CD4-positive, alpha-beta T cell treated with Interleukin-1 beta for 1 hour (primary cell): Measurements from ENCODE around the gene ZCCHC9.
"Not testable (repeated sequence)": the region's sequence is repeated elsewhere in the genome, so short reads cannot be mapped to it uniquely, and the experiment has no call there.

Experiments
- DNase-seq, 2 donors: peaks; one replicate each; pipeline ENCODE4 v3.0.0-alpha.2; 2020 to 2022

ZCCHC9 gene, protein sequence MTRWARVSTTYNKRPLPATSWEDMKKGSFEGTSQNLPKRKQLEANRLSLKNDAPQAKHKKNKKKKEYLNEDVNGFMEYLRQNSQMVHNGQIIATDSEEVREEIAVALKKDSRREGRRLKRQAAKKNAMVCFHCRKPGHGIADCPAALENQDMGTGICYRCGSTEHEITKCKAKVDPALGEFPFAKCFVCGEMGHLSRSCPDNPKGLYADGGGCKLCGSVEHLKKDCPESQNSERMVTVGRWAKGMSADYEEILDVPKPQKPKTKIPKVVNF

DNA sequence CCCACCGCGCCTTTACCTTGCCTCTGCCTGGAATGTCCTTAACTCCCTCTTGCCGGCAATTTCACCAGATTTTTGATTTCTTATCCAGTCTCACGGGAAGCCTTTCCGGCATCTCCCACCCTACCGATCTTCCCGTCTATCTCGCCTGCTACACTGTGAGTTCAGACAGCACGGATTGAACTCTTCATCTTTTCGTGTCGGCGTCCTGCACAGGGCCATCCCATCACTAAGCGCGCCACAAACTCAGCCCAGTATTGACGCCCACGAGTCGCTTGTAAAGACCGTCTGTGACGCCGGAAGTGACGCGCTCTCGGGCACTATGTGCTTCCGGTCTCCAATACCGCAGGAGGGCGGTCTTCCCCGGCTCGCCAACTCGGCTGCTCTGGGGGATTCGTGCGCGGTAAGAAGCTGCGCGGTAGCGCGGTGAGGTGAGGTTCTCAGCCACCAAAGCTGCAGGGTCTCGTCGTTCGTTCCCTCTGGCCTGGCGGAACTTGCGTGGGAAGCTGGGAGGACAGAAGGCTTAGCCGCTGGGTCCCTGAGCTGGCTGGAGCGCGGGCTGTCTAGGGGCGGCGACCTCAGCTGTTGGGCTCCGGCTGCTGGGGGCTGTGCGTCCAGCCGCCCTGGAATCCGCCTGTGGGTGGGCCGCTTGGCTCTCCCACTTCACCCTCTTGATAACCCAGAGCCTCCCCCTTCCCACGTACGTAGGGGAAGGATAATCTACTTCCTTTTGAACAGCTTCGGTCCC, at the start of gene ZCCHC9:
TSS of gene ZCCHC9 (plus strand) at position 317 of the 745 bp plus-strand sequence. CDS start 3,171 bp downstream, outside the sequence.
- peak; percentile 93 to 95 for DNase-seq

DNA sequence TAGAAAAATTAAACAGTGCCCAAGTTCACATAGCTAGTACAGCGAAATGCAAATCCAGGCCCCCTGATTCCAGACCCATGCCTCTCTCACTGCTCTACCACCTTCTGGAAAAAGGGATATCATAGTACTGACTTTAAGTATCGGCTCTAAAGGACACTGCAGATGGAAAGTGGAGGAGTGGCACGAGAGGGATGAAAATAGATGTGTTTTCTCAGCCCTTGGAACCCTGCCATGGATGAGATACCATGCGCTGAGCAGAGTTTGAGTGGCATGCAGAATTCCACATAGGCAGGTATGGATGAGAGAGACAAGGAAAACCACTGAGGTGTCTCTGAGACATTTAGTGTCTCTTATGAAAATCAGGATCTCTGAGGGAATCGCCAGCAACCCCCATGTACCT, 49.5 kb upstream of the ZCCHC9 start:
- DNase-seq = no peak

DNA sequence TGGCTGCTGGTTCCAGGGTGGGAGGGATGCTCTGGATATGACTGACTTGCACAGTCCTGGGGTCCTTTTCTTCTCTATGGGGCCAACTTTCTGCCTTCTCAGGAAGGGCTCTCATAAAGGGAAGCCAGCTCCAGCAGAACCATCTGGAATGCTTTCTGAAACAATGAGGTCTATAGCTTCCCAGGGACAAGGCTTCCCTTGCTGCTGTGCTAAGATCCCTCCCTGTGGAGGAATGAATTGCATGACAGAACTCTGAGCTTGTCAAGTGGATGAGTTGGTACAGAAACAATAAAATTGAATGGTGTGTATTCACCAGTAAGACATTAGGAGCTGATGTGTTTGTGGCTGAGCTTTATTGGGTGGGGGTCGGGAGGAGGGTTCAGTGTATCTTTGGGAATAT, 48.5 kb upstream of the ZCCHC9 start:
- DNase-seq = no peak

DNA sequence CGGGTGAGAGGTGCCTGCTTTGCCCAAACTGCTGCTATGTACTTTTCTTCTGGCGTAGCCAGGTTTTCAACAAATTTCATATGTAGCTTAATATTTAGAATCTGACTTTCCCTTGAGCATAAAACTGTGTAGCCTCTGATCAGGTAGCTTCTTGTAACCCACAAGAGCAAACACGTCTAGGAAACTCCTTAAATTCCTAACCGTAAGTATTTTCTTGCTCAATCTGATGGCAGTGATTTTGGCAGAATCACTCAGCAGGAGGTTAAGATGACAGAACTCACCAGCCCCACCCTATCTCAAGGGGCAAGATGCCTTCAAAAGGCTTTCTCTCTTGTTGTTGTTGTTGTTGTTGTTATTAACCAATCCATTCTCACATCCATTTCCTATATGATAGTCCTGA, 47.5 kb upstream of the ZCCHC9 start:
- DNase-seq = no peak

DNA sequence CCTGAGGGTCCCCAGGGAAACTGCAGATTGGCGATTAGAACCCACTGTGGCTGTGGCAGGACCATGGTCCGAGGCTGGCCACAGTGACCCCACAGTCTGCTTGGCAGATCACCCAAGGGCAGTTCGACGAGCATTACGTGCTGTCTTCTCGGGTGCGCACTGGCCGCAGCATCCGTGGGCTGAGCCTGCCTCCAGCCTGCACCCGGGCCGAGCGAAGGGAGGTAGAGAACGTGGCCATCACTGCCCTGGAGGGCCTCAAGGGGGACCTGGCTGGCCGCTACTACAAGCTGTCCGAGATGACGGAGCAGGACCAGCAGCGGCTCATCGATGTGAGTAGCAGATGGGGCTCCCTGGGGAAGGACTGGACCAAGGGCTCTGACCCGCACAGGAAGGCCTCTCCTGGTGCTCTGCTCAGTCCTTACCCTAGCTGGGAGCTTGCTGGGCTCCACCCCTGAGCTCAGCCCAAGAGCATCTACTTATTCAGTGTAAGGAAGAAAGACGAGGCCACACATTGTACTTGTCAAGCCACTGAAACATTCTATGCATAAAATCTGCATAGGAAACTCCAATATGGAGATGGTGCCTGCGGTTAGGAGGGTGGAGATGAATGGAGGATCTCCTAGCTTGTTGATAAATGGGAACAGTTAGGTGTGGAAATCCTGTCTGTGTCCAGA, 46.4 kb upstream of the ZCCHC9 start:
- no peak for DNase-seq

DNA sequence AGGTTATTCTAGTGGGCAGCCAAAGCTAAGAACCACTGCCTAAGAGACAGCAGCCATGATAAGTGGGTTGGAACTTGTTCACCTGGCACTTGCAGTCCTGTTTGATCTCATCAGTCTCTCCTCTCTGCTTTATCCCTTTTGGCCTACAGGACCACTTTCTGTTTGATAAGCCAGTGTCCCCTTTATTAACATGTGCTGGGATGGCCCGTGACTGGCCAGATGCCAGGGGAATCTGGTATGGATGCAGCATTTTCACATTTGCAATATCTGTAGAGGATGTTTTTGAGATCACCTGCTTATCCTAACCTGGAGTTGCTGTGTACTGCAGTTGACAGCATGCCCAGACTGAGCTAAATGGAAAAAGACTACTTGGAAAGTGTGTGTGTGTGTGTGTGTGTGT, 44.6 kb upstream of the ZCCHC9 start:
- no peak for DNase-seq

DNA sequence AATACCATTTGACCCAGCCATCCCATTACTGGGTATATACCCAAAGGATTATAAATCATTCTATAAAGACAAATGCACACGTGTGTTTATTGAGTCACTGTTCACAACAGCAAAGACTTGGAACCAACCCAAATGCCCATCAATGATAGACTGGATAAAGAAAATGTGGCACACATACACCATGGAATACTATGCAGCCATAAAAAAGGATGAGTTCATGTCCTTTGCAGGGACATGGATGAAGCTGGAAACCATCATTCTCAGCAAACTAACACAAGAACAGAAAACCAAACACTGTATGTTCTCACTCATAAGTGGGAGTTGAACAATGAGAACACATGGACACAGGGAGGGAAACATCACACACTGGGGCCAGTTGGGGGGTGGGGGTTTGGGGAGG, 38.6 kb upstream of the ZCCHC9 start:
- not testable (repeated sequence) for DNase-seq

DNA sequence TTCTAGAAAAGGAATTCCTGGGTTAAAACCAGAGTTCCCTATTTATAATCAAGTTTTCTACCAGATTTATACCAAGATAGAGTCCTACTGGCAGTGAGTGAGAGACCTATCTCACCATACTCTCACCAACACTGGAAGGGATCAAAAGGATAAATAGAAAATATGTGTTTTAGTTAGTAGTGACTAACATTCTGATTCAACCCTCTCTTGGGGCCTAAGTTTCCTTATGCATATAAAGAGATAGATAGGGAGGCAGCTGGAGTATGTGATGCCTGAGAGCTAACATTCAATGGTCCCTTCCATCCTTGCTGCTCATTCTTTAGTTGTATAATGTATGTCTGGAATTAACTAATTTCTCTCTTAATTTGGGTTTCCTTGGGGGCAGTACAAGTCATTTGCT, 36.3 kb upstream of the ZCCHC9 start:
- DNase-seq = no peak

DNA sequence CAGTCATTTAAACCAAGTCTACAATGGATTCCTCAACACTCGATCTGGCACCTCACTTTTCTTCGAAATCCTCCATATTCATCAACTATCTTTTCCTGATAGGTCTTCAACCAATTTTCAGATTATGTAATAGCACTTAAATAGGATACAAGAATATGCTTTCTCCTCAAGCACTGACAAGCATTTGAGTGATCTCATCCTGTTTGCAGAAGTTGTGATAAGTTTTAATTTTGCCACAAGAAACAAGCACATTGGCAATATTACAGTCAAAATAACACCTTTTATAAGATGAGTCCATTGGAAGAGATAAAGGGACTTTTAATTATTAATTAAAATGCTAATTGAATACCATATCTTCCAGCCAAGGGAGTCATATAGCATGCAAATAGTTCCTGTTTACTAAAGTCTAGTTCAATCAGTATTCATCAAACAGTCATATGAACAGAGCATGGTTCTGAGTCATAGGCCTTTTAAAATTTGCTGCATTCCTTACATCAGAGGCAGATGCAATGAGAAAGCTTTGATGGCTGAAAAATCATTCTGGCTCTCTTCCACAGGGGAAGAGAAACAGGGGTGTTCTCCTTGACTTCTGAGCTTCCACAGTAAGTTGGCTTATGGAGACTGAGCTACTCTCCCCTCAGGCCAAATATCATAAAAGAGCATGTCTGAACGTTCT, 32.7 kb upstream of the ZCCHC9 start:
- no peak for DNase-seq

DNA sequence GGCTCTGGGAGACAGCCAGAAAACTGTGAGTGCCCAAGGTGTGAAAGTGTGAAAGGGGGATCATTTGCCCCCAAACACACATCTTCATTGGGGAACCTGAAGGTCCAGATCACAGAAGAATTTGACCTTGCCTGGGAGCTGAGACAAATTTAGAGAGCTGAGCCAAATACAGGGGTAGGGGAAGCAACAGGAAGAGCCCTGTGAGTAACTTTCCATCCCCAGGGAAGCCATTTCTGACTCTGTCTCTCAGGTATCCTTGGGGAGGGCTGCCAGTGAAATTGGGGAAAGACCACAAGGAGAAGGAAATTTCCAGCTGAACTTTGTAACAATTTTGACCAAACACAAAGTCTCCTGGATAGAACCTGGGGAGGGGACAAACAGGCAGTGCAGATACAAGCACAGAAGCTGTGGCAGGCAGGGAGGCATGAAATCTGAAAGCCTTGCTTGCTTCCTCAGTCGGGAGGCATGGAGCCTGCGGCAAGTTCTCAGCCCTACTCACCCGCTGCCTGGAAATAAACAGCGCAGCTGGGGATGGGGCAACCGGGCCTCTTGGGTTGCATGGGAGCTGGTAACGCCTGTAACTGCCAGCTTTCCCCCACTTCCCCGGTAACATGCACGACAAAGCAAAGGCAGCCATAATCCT, 31.5 kb upstream of the ZCCHC9 start:
- DNase-seq = no peak

DNA sequence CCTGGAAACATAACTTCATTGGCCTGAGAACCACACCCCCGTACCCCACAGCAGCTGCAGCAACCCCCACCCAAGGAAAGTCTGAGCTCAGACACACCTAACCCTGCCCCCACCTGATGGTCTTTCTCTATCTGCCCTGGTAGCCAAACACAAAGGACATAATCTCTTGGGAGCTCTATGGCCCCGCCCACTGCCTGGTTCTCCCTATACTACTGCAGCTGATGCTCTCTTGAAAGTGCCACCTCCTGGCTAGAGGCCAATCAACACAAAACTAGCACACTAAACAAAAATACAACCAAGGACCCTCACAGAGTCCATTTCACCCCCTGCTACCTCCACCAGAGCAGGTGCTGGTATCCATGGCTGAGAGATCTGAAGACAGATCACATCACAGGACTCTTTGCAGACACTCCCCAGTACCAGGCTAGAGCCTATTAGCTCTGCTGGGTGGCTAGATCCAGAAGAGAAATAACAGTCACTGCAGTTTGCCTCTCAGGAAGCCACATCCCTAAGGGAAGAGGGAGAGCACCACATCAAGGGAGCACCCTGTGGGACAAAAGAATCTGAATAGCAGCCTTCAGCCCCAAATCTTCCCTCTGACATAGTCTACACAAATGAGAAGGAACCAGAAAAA, 30.9 kb upstream of the ZCCHC9 start:
- DNase-seq = not testable (repeated sequence)

DNA sequence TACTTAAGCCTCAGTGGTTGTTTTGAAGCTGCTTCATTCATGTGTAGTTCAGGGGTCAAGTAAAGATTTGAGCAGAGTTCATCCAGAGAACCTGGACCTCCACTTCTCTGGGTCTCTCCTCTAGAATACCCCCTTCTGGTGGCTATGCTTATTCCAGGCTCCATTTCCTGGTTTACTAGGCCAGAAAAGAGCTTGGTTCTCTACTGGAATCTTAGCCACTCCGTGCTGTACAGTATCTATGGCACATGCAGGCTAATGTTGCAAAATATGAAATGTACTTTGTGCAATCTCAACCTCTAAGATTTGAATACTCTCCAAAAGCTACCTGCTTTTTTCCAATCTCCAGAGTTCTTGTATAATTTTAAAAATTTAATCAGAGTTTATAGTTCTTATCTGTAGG, 17.4 kb upstream of the ZCCHC9 start:
- DNase-seq = no peak

DNA sequence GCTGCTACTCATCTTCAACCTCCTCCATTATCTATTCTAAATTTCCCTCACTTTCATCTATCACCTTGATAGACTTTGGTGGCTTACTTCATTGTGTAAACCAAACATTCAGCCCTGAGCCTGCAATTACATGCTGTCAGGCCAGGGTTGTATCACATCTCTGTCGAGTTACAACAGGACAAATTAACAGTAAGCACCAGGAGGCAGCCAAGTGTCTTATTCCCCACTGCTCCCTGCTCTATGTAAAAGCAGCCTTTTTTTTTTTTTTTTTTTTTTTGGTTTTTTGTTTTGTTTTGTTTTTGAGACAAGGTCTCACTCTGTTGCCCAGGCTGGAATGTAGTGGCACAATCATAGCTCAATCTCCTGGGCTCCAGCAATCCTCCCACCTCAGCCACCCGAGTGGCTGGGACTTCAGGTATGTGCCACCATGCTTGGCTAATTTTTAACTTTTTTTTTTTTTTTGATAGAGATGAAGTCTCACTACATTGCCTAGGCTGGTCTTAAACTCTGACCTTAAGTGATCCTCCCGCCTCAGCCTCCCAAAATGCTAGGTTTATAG, 15.2 kb upstream of the ZCCHC9 start:
- DNase-seq = no peak

DNA sequence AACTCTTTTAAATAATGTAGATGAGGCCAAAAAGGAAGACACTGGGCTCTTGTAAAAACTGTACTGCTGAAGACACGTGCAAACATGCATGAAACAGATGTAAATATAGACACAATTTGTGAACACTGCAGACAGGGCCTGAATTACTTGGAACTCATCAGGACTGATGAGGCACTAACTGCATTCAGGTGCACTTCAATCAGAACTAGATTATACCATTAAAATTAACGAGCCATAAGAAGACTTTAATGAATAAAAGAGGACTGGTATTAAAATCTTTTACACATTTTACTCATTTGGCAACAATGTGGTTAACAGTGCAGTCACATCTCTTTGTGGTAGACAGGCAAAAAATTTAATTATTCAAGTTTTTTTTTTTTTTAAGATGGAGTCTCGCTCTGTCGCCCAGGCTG, 13.4 kb upstream of the ZCCHC9 start:
- DNase-seq = no peak

DNA sequence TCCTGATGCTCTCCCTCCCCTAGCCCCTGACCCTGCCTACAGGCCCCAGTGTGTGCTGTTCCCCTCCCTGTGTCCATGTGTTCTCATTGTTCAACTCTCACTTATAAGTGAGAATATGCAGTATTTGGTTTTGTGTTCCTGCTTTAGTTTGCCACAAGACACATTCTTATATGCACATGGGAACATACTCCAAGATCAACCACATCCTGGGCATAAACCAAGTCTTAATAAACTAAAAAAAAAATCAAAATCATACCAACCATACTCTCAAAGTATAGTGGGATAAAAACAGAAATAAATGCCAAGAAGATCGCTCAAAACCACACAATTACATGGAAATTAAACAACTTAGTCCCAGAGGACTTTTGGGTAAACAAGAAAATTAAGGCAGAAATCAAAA, 11.2 kb upstream of the ZCCHC9 start:
- no peak for DNase-seq

DNA sequence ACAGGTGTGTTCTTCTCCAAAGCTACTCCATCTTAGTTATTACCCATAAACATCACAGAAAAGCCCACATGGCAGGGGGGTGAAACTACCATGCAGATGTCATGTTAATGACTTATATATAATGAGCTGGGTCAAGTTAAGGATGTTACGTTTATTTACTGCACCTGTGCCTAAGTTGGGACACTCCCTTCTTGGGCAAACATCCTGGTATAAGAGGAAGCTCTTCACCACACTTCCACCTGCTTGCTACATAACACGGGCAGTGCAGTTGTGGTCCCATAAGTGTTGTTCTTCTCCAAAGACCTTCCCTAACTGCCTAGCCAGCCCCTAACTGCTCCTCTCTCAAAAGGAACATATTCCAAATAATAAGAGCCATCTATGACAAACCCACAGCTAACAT, 9.3 kb upstream of the ZCCHC9 start:
- no peak for DNase-seq

DNA sequence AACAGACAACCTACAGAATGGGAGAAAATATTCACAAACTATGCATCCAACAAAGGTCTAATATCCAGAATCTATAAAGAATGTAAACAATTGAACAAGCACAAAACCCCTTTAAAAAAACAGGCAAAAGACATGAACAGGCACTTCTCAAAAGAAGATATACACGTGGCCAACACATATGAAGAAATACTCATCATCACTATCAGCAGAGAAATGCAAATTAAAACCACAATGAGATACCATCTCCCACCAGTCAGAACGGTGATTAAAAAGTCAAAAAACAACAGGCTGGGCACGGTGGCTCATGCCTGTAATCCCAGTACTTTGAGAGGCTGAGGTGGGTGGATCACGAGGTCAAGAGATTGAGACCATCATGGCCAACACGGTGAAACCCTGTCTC, 7.4 kb upstream of the ZCCHC9 start:
- not testable (repeated sequence) for DNase-seq

DNA sequence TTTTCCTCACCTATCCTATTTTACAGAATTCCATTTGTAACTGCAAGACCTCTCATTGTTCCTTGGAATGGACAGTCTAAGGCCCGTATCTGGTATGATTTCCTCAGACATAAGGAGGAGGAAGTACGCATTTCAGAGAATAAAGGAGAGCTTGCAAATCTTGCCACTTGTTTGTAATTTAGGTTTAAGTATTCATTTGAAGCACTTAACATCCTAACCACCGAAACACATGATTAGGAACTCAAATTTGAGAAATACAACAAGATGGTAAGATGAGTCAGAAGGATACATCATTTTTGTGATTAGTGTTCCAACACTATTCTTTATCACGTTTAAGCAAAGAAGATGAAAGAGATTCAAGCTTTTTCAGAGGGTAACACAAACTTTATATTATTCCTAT, 3.9 kb upstream of the ZCCHC9 start:
- no peak for DNase-seq

DNA sequence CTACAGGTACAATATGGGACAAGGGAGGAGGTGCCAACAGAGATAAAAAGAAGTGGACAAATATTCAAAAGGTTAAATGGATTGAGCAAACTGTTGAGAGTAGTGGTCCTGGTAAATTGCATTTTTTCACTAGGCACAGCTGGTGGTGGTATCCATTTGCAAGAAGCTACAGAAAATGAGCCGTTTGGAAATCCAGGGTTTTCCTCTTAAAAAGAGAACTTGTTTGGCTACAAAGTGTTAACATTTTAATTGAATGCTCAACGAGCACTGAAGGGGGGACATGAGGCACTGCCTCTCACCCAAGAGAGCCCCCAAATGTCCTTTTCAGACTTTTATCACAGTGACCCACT, 491 bp upstream of the ZCCHC9 start:
- no peak for DNase-seq

DNA sequence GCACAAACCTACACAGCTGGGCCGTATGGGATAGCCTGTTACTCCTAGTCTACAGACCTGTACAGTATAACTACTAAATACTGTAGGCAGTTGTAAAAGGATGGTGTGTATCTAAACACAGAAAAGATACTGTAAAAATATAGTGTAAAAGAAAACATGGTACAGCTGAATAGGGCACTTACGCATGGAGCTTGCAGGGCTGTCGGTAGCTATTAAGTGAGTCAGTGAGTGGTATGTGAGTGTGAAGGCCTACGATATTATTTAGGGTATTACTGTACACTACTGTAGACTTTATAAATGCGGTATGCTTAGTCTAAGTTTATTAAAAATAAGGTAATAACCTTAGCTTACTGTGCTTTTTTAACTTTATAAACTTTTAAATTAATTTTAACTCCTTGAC, 1.2 kb downstream of the ZCCHC9 start:
- no peak for DNase-seq

DNA sequence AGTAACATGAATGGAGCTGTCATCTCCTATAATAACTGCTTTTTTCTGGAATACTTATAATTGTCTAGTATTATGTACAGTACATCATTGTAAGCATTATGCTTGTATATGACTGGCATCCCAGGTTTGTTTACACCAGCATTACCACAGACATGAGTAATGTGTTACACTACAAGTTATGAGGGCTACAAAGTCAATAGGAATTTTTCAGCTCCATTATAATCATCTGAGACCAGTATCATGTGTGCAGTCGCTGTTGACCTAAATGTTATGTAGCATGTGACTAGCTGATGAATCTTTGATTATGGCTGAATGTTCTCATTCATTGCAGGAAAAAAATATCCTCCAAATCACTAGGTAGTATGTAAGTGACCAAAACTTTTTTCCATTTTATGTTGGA, 2.2 kb downstream of the ZCCHC9 start:
- no peak for DNase-seq

DNA sequence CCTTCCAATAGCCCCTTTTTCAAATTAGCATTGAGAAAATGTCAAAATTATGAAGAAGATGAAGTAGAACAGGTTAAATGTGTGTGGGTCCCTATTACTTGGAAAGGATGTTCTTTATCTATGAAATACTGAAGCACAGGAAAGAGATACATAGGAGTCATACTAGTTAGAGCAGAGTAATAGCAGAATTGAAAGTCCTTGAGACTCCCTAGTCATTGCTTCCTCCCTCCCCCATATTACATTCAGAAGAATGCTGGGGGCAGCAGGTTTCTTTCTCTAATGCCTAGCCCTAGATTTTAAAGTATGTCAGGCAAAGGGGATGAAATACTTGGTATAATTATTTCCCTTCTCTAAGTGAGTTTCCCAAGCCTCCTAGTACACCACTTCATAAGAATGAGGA, 4.4 kb downstream of the ZCCHC9 start:
- DNase-seq = no peak
